Stomach (tissue), 9 donors: ENCODE measurements around the gene TP53BP2. TPM values are rescaled to one million over a fixed set of nuclear protein-coding genes. Genes with fewer than 3 reads are reported as not detected.

Experiments used
- DNase-seq, 2 donors: peaks; one replicate each; pipeline versions ENCODE4 v3.0.0 to v3.0.0-alpha.2; 2013 to 2019
- H3K27ac ChIP-seq, 5 donors: fragments of 200-600 bp in 4 of 5; sonication (generic) in 4 of 5; one replicate each; pipeline ENCODE4 v1.5.1; 2013 to 2019; ENCODE audit warnings: mild to moderate bottlenecking in 1 of 5, moderate library complexity in 1 of 5
- H3K27me3 ChIP-seq, 3 donors: fragments of 200-600 bp; sonication (generic); one replicate each; pipeline ENCODE4 v1.5.1; 2017 to 2019; ENCODE audit warnings: mixed run types in 1 of 3
- H3K36me3 ChIP-seq, 4 donors: fragments of 200-600 bp; sonication (generic); 1 replicate in 3 of 4; 2 replicates in 1 of 4; pipeline ENCODE4 v1.5.1; 2016 to 2019
- H3K4me1 ChIP-seq, 4 donors: fragments of 200-600 bp; sonication (generic); one replicate each; pipeline ENCODE4 v1.5.1; 2016 to 2019
- H3K4me3 ChIP-seq, 4 donors: fragments of 200-600 bp; sonication (generic) in 3 of 4; one replicate each; pipeline ENCODE4 v1.5.1; 2016 to 2019; ENCODE audit warnings: mild to moderate bottlenecking in 1 of 4
- H3K9me3 ChIP-seq, 4 donors: fragments of 200-600 bp; sonication (generic); one replicate each; pipeline ENCODE4 v1.5.1; 2016 to 2019
- CTCF ChIP-seq, 7 experiments: fragments of 450-650 bp in 4 of 7; fragments of 200-600 bp in 3 of 7; sonication (generic) in 3 of 7; IDR thresholded peaks; one replicate each; pipeline ENCODE4 v1.5.1; 2016 to 2019; ENCODE audit warnings: antibody characterized with exemption in 7 of 7, control low read depth in 2 of 7, mild to moderate bottlenecking in 1 of 7
- EP300 ChIP-seq: sonication (generic); formaldehyde crosslinking; IDR thresholded peaks from one replicate; pipeline ENCODE4 v1.6.1; 2017; ENCODE audit warnings: antibody characterized with exemption
- POLR2A ChIP-seq, 4 donors: fragments of 450-650 bp; IDR thresholded peaks; one replicate each; pipeline ENCODE4 v1.6.1; 2016; ENCODE audit warnings: antibody characterized with exemption in 4 of 4, control low read depth in 2 of 4, mild to moderate bottlenecking in 1 of 4, moderate library complexity in 1 of 4
- POLR2AphosphoS5 ChIP-seq, 3 donors: sonication (generic); formaldehyde crosslinking; IDR thresholded peaks; one replicate each; pipeline ENCODE4 v1.6.1; 2016; ENCODE audit warnings: antibody characterized with exemption in 3 of 3
- WGBS, 5 donors: extraction: QIAGEN DNeasy Blood & Tissue Kit in 3 of 5; methylation state at CpG; one replicate each; pipeline versions ENCODE4 v1.1.5 to v1.1.7; 2013 to 2018; 5-methylcytosine and 5-hydroxymethylcytosine counted together
- intact Hi-C: fragments of 100-400 bp; cut with DNase I; formaldehyde crosslinking; loops from one replicate; pipeline ENCODE4 v1.15.1; 2023; ENCODE audit warnings: low total_unique reads
- polyA plus RNA-seq, 3 donors: library from polyadenylated mRNA; stranded (reverse); fragments of 200-250 nt; gene quantifications; one replicate each; pipeline ENCODE4 v1.2.3, GENCODE V29; 2013
- total RNA-seq, 5 donors: library from RNA; depleted of rRNA; stranded (reverse); fragments of >200 nt; gene quantifications; one replicate each; pipeline versions ENCODE4 v1.1.0 to v1.2.3, GENCODE V29; 2014 to 2016
- donor health status: healthy with polysubstance abuse.
- donor health status: Bipolar disorder and iron deficiency.
- donor health status: healthy.

The TP53BP2 gene
- total and polyA plus RNA-seq, 8 donors: 6.9 to 157 (median 32.9) TPM

GRCh38 chr1:223838125-223838854, 7.5 kb downstream of the TP53BP2 start:
- no peak for TF ChIP-seq EP300
- Histone ChIP-seq H3K27me3 (no peaks in the 10 kb centered on the region), H3K27ac (no peak overlapping the region), H3K4me3 (no peak overlapping the region), H3K4me1 (peaks cover 34 to 92% (median 66%) of the 10 kb centered on the region in 4 donors), H3K9me3 (no peaks in the 10 kb centered on the region), H3K36me3 (no peaks in the 10 kb centered on the region)
- intact Hi-C loops: no loop called here
- WGBS, 5 donors: 61 to 77% (median 67%) methylated on average over 5 of the region's 5 CpGs
- DNase-seq: no peak

GRCh38 chr1:223837687-223838086, 8.1 kb downstream of the TP53BP2 start:
- 58 to 70% (median 63%) methylated on average over 10 of the region's 10 CpGs for WGBS, 5 donors
- Histone ChIP-seq H3K4me1 (peaks cover 33 to 92% (median 64%) of the 10 kb centered on the region in 4 donors), H3K9me3 (no peaks in the 10 kb centered on the region), H3K4me3 (no peak overlapping the region), H3K27ac (peak overlapping the region in 1 of 5 donors; percentile 34), H3K27me3 (no peaks in the 10 kb centered on the region), H3K36me3 (no peaks in the 10 kb centered on the region)
- intact Hi-C loops: no loop called here
- no peak for DNase-seq
- TF ChIP-seq CTCF (IDR thresholded peaks at IDR 0.05): no peak
- no peak for TF ChIP-seq POLR2A (IDR thresholded peaks at IDR 0.05)

- Histone ChIP-seq H3K27ac (peak overlapping the region in 1 of 5 donors; percentile 34), H3K9me3 (no peaks in the 10 kb centered on the region), H3K4me1 (peaks cover 38 to 92% (median 66%) of the 10 kb centered on the region in 4 donors), H3K4me3 (no peak overlapping the region), H3K27me3 (no peaks in the 10 kb centered on the region), H3K36me3 (no peaks in the 10 kb centered on the region)
- DNase-seq: no peak
- intact Hi-C loops: no loop called here
- TF ChIP-seq POLR2AphosphoS5 (IDR thresholded peaks at IDR 0.05) (no peak), CTCF (IDR thresholded peaks at IDR 0.05) (no peak), EP300 (no peak), POLR2A (IDR thresholded peaks at IDR 0.05) (no peak)
- 54 to 87% (median 56%) methylated on average over 1 of the region's 1 CpG for WGBS, 5 donors
Measured at GRCh38 chr1:223837206-223837605, 8.5 kb downstream of the TP53BP2 start.

- H3K4me1 ChIP-seq: peaks cover 37 to 92% (median 64%) of the 10 kb centered on the region in 4 donors
- H3K9me3 ChIP-seq: no peaks in the 10 kb centered on the region
- H3K36me3 ChIP-seq: no peaks in the 10 kb centered on the region
- H3K27me3 ChIP-seq: no peaks in the 10 kb centered on the region
- no peak overlapping the region for H3K4me3 ChIP-seq
- 35 to 55% (median 50%) methylated on average over 1 of the region's 1 CpG for WGBS, 5 donors
- DNase-seq: no peak
- intact Hi-C loops: no loop called here
- no peak for TF ChIP-seq CTCF (IDR thresholded peaks at IDR 0.05)
- TF ChIP-seq POLR2A (IDR thresholded peaks at IDR 0.05): no peak
- no peak for TF ChIP-seq POLR2AphosphoS5 (IDR thresholded peaks at IDR 0.05)
- TF ChIP-seq EP300: no peak
- H3K27ac ChIP-seq: peak overlapping the region in 3 of 5 donors; percentile 18 to 63 (median 61)
Measured at GRCh38 chr1:223836586-223836985, 9.2 kb downstream of the TP53BP2 start.

GRCh38 chr1:223835754-223836153, 10.0 kb downstream of the TP53BP2 start:
- H3K27ac ChIP-seq: peak overlapping the region in 3 of 5 donors; percentile 18 to 63 (median 61)

More at GRCh38 chr1:223835754-223836153, 10.0 kb downstream of the TP53BP2 start:
- H3K27me3 ChIP-seq: no peaks in the 10 kb centered on the region
- H3K4me1 ChIP-seq: peaks cover 34 to 92% (median 56%) of the 10 kb centered on the region in 4 donors
- intact Hi-C loops: no loop called here
- H3K4me3 ChIP-seq: no peak overlapping the region
- no peak for DNase-seq
- H3K9me3 ChIP-seq: no peaks in the 10 kb centered on the region
- no peak for TF ChIP-seq CTCF (IDR thresholded peaks at IDR 0.05)
- no peaks in the 10 kb centered on the region for H3K36me3 ChIP-seq
- WGBS, 5 donors: 45 to 67% (median 60%) methylated on average over 2 of the region's 2 CpGs
